ENCODE measurements around the gene ZW10. TPM values are rescaled to one million over a fixed set of nuclear protein-coding genes. Genes with fewer than 3 reads are reported as not detected.

Gene ZW10
- total RNA-seq, 4 donors from 2014 or later = 24.9 to 30.1 (median 27.9) TPM

DNA sequence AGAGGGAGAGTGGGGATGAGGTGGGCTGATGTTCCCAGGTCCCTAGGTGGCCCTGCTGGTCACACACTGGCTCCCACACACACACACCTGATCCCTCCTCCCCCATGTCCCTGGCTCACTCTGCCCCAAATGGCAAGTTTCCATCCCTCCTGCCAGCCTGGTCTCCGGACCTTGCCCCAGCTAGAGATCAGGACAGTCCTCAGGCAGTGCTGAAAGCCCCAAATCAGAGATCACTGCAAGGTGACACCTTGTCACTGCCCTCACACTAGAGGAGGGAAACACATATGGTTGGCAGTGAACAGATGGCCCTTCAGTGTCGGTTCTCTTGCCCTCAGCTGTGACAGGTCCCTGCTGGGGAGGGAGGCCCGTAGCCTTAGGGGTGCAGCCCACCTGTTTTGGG is 75.0 kb downstream of the ZW10 start:
- WGBS, 2 donors = 66 to 81% methylated on average over 3 of the region's 3 CpGs
- TF ChIP-seq POLR2A (IDR thresholded peaks at IDR 0.05) (no peak), CTCF (IDR thresholded peaks at IDR 0.05) (no peak)
- intact Hi-C loops (cut with DNase I; ENCODE audit: low total_unique reads) = loop anchor here (5.0 kb wide), 1 partner anchor 491 kb away; no protein-coding TSS in a partner anchor
- no peak overlapping the region for H3K4me3 ChIP-seq (ENCODE audit: low read depth, poor library complexity, severe bottlenecking)
- no peak for DNase-seq (ENCODE audit: low spot score in 2 of 2)

GRCh38 chr11:113697756-113698407 is 75.6 kb downstream of the ZW10 start:
- intact Hi-C loops (cut with DNase I; ENCODE audit: low total_unique reads) = loop anchor here (5.0 kb wide), 1 partner anchor 491 kb away; no protein-coding TSS in a partner anchor
- H3K4me3 ChIP-seq (ENCODE audit: low read depth, poor library complexity, severe bottlenecking) = no peak overlapping the region
- no peak for DNase-seq (ENCODE audit: low spot score in 2 of 2)
- TF ChIP-seq POLR2A (IDR thresholded peaks at IDR 0.05) (no peak), CTCF (IDR thresholded peaks at IDR 0.05) (no peak)
- 86 to 92% methylated on average over 7 of the region's 7 CpGs for WGBS, 2 donors

DNA sequence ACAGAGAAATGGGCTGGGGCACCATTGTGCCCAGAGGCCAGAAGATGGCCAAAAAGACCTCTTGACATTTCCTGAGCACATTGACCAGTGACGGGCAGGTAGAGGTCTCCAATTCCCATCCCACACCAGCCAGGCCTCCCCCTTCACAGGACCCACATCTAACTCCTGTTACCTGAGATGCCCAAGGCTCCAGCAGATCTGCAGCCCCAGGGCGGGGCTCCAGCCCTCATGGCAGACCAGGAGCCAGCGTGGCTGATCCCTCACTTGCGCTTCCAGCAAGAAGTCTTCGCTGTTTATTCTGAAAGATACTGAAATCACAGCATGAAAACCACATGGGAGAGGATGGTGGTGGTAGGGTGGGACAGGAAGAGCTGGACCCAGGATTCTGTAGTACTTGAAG is 76.4 kb downstream of the ZW10 start:
- DNase-seq (ENCODE audit: low spot score in 2 of 2) = no peak
- no peak overlapping the region for H3K4me3 ChIP-seq (ENCODE audit: low read depth, poor library complexity, severe bottlenecking)
- intact Hi-C loops (cut with DNase I; ENCODE audit: low total_unique reads) = loop anchor here (5.0 kb wide), 1 partner anchor 490 kb away; no protein-coding TSS in a partner anchor
- 91 to 97% methylated on average over 5 of the region's 5 CpGs for WGBS, 2 donors
- TF ChIP-seq CTCF (IDR thresholded peaks at IDR 0.05) = no peak

DNA sequence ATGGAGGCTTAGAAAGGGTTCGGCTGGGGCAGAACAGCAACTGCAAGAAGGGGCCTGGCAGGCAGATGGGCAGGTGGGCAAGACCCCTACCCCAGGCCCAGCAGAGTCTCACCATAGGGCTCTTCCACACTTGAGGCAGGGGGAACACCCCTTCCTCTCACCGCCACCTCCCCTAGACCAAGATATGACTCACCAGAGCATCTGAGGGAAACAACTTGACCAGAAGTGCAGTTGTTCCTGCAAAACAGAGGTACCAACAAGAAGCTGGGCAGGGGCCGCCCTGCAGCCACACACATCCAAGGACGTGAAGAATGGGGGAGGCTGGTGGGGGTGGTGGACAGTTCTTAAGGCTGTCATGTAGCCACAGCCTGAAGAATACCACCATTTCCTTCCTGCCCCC is 78.3 kb downstream of the ZW10 start:
- 91% methylated on average over 4 of the region's 4 CpGs for WGBS, 2 donors
- intact Hi-C loops (cut with DNase I; ENCODE audit: low total_unique reads) = loop anchor here (5.0 kb wide), 1 partner anchor 488 kb away; no protein-coding TSS in a partner anchor
- no peak overlapping the region for H3K4me3 ChIP-seq (ENCODE audit: low read depth, poor library complexity, severe bottlenecking)
- TF ChIP-seq CTCF (IDR thresholded peaks at IDR 0.05) = no peak
- TF ChIP-seq POLR2A (IDR thresholded peaks at IDR 0.05) = no peak
- DNase-seq (ENCODE audit: low spot score in 2 of 2) = no peak

- TF ChIP-seq CTCF (IDR thresholded peaks at IDR 0.05) (no peak), POLR2A (IDR thresholded peaks at IDR 0.05) (no peak)
- no peak for DNase-seq (ENCODE audit: low spot score in 2 of 2)
- intact Hi-C loops (cut with DNase I; ENCODE audit: low total_unique reads) = no loop called here
- WGBS, 2 donors = 95 to 98% methylated on average over 12 of the region's 12 CpGs
- H3K4me3 ChIP-seq (ENCODE audit: low read depth, poor library complexity, severe bottlenecking) = no peak overlapping the region
Observed at GRCh38 chr11:113694390-113694789, 79.1 kb downstream of the ZW10 start.

GRCh38 chr11:113693030-113693429 is 80.5 kb downstream of the ZW10 start:
- intact Hi-C loops (cut with DNase I; ENCODE audit: low total_unique reads) = no loop called here
- WGBS, 2 donors = 88 to 94% methylated on average over 13 of the region's 13 CpGs
- no peak for DNase-seq (ENCODE audit: low spot score in 2 of 2)
- no peak for TF ChIP-seq CTCF (IDR thresholded peaks at IDR 0.05)
- TF ChIP-seq POLR2A (IDR thresholded peaks at IDR 0.05) = no peak
- H3K4me3 ChIP-seq (ENCODE audit: low read depth, poor library complexity, severe bottlenecking) = no peak overlapping the region
